ENCODE measurements around the gene TMIGD2. TPM values are rescaled to one million over a fixed set of nuclear protein-coding genes. Genes with fewer than 3 reads are reported as not detected.

TMIGD2 gene
- total RNA-seq, 1 experiment from 2014 or later = not detected

- Histone ChIP-seq H3K4me2 (ENCODE audit: low read length) (no peak overlapping the region), H3K9ac (ENCODE audit: low read length) (no peak overlapping the region), H3K4me1 (ENCODE audit: insufficient read depth, low read length) (no peaks in the 10 kb centered on the region), H3K79me2 (ENCODE audit: low read length) (no peaks in the 10 kb centered on the region), H3F3A (ENCODE audit: low read length, unreplicated experiment) (no peaks in the 10 kb centered on the region), H4K20me1 (ENCODE audit: low read length) (no peaks in the 10 kb centered on the region), H3K4me3 (ENCODE audit: low read length) (no peak overlapping the region), H3K9me3 (ENCODE audit: low read length) (no peaks in the 10 kb centered on the region), H2AFZ (ENCODE audit: low read length) (no peak overlapping the region), H3K27ac (ENCODE audit: low read length) (no peak overlapping the region), H3K9me2 (replicated peaks; ENCODE audit: low read length) (no peaks in the 10 kb centered on the region), H3K27me3 (ENCODE audit: low read length) (no peaks in the 10 kb centered on the region), H3K36me3 (ENCODE audit: low read depth, low read length) (no peaks in the 10 kb centered on the region)
- ChIA-PET CTCF (interaction anchor here (0.5 to 0.6 kb wide), 2 partner anchors 29 to 756 kb away, joined by 3 to 5 read pairs; partner anchors contain the start of gene MPND), POLR2A (ENCODE audit: unreplicated experiment) (no interaction called here)
- intact Hi-C loops (cut with micrococcal nuclease) = no loop called here
- no peak for DNase-seq
- TF ChIP-seq CTCF (conservative IDR thresholded peaks at IDR 0.05; ENCODE audit: low read depth, low read length) = no peak
- TF ChIP-seq EZH2phosphoT487 (IDR thresholded peaks at IDR 0.05; ENCODE audit: borderline replicate concordance, low read length) = no peak
- TF ChIP-seq EZH2 (IDR thresholded peaks at IDR 0.05; ENCODE audit: low read length, unreplicated experiment) = no peak
- ATAC-seq = no peak
- BruUV-seq (replicated peaks) = no TSS peak
Measured at GRCh38 chr19:4313847-4314490, 11.8 kb upstream of the TMIGD2 start.

GRCh38 chr19:4310247-4311121 lies 8.3 kb upstream of the TMIGD2 start:
- CTCF ChIA-PET = no interaction called here
- no peak for TF ChIP-seq EZH2phosphoT487 (IDR thresholded peaks at IDR 0.05; ENCODE audit: borderline replicate concordance, low read length)
- no peak for TF ChIP-seq EZH2 (IDR thresholded peaks at IDR 0.05; ENCODE audit: low read length, unreplicated experiment)
- no peak for TF ChIP-seq CTCF (conservative IDR thresholded peaks at IDR 0.05; ENCODE audit: low read depth, low read length)
- Histone ChIP-seq H3K4me2 (ENCODE audit: low read length) (no peak overlapping the region), H3K27ac (ENCODE audit: low read length) (no peak overlapping the region), H4K20me1 (ENCODE audit: low read length) (no peaks in the 10 kb centered on the region), H3K9me3 (ENCODE audit: low read length) (no peaks in the 10 kb centered on the region), H2AFZ (ENCODE audit: low read length) (no peak overlapping the region), H3K79me2 (ENCODE audit: low read length) (no peaks in the 10 kb centered on the region), H3F3A (ENCODE audit: low read length, unreplicated experiment) (no peaks in the 10 kb centered on the region), H3K9me2 (replicated peaks; ENCODE audit: low read length) (no peaks in the 10 kb centered on the region), H3K36me3 (ENCODE audit: low read depth, low read length) (no peaks in the 10 kb centered on the region), H3K27me3 (ENCODE audit: low read length) (no peaks in the 10 kb centered on the region), H3K4me1 (ENCODE audit: insufficient read depth, low read length) (no peaks in the 10 kb centered on the region), H3K9ac (ENCODE audit: low read length) (no peak overlapping the region), H3K4me3 (ENCODE audit: low read length) (no peak overlapping the region)
- DNase-seq = peak; percentile 22
- BruUV-seq (replicated peaks) = no TSS peak
- intact Hi-C loops (cut with micrococcal nuclease) = no loop called here
- ATAC-seq = no peak
- POLR2A ChIA-PET (ENCODE audit: unreplicated experiment) = interaction anchor here (0.7 kb wide), 1 partner anchor 11 kb away, joined by 3 read pairs; no protein-coding TSS in a partner anchor

- DNase-seq (no peak), ATAC-seq (no peak)
- no peak for TF ChIP-seq CTCF (conservative IDR thresholded peaks at IDR 0.05; ENCODE audit: low read depth, low read length)
- no peak for TF ChIP-seq EZH2phosphoT487 (IDR thresholded peaks at IDR 0.05; ENCODE audit: borderline replicate concordance, low read length)
- TF ChIP-seq EZH2 (IDR thresholded peaks at IDR 0.05; ENCODE audit: low read length, unreplicated experiment) = no peak
- Histone ChIP-seq H3K79me2 (ENCODE audit: low read length) (no peaks in the 10 kb centered on the region), H4K20me1 (ENCODE audit: low read length) (no peaks in the 10 kb centered on the region), H3K4me2 (ENCODE audit: low read length) (no peak overlapping the region), H3K4me1 (ENCODE audit: insufficient read depth, low read length) (no peaks in the 10 kb centered on the region), H3K9ac (ENCODE audit: low read length) (no peak overlapping the region), H3K9me3 (ENCODE audit: low read length) (no peaks in the 10 kb centered on the region), H3K36me3 (ENCODE audit: low read depth, low read length) (no peaks in the 10 kb centered on the region), H3K9me2 (replicated peaks; ENCODE audit: low read length) (no peaks in the 10 kb centered on the region), H3K27me3 (ENCODE audit: low read length) (no peaks in the 10 kb centered on the region), H3K4me3 (ENCODE audit: low read length) (no peak overlapping the region), H2AFZ (ENCODE audit: low read length) (no peak overlapping the region), H3F3A (ENCODE audit: low read length, unreplicated experiment) (no peaks in the 10 kb centered on the region), H3K27ac (ENCODE audit: low read length) (no peak overlapping the region)
- no TSS peak for BruUV-seq (replicated peaks)
- ChIA-PET CTCF (no interaction called here), POLR2A (ENCODE audit: unreplicated experiment) (no interaction called here)
- intact Hi-C loops (cut with micrococcal nuclease) = no loop called here
Measured at GRCh38 chr19:4305659-4306058, 3.5 kb upstream of the TMIGD2 start.
